ENCODE results near the gene GRIK3. TPM values are rescaled to one million over a fixed set of nuclear protein-coding genes. Genes with fewer than 3 reads are reported as not detected.

GRIK3 gene
- total and polyA plus RNA-seq, 2 experiments from 2014 or later = 0.09 TPM; not detected in 1

GRCh38 chr1:36964830-36965229 is 69.5 kb downstream of the GRIK3 start:
- TF ChIP-seq CTCF (IDR thresholded peaks at IDR 0.05; ENCODE audit: low read depth, low read length) = no peak
- no peaks in the 10 kb centered on the region for H3K4me1 ChIP-seq (ENCODE audit: low read depth)
- no peak overlapping the region for H3K27ac ChIP-seq

GRCh38 chr1:36963006-36963405 is 71.3 kb downstream of the GRIK3 start:
- no peaks in the 10 kb centered on the region for H3K27me3 ChIP-seq
- H3K4me1 ChIP-seq (ENCODE audit: low read depth) = no peaks in the 10 kb centered on the region
- DNase-seq (ENCODE audit: low read depth in 1 of 2, low spot score in 1 of 2) = no peak
- H3K4me3 ChIP-seq = no peak overlapping the region
- H3K36me3 ChIP-seq = no peaks in the 10 kb centered on the region
- no peak overlapping the region for H3K27ac ChIP-seq
- no peaks in the 10 kb centered on the region for H3K9me3 ChIP-seq (ENCODE audit: low read depth)
- TF ChIP-seq CTCF (IDR thresholded peaks at IDR 0.05; ENCODE audit: low read depth, low read length) = no peak

More at GRCh38 chr1:36964830-36965229, 69.5 kb downstream of the GRIK3 start:
- H3K36me3 ChIP-seq = no peaks in the 10 kb centered on the region
- no peaks in the 10 kb centered on the region for H3K9me3 ChIP-seq (ENCODE audit: low read depth)
- DNase-seq (ENCODE audit: low read depth in 1 of 2, low spot score in 1 of 2) = no peak
- no peaks in the 10 kb centered on the region for H3K27me3 ChIP-seq
- H3K4me3 ChIP-seq = no peak overlapping the region

- Histone ChIP-seq H3K4me3 (no peak overlapping the region), H3K27ac (no peak overlapping the region), H3K9me3 (ENCODE audit: low read depth) (no peaks in the 10 kb centered on the region), H3K27me3 (no peaks in the 10 kb centered on the region), H3K36me3 (no peaks in the 10 kb centered on the region), H3K4me1 (ENCODE audit: low read depth) (no peaks in the 10 kb centered on the region)
- no peak for TF ChIP-seq CTCF (IDR thresholded peaks at IDR 0.05; ENCODE audit: low read depth, low read length)
- no peak for DNase-seq (ENCODE audit: low read depth in 1 of 2, low spot score in 1 of 2)
These were observed 73.2 kb downstream of the GRIK3 start for GRCh38 chr1:36961062-36961615.

GRCh38 chr1:36956570-36956969 is 77.7 kb downstream of the GRIK3 start:
- no peaks in the 10 kb centered on the region for H3K36me3 ChIP-seq
- H3K4me1 ChIP-seq (ENCODE audit: low read depth) = peaks cover under 1% of the 10 kb centered on the region
- no peak for TF ChIP-seq CTCF (IDR thresholded peaks at IDR 0.05; ENCODE audit: low read depth, low read length)
- DNase-seq (ENCODE audit: low read depth in 1 of 2, low spot score in 1 of 2) = no peak
- H3K9me3 ChIP-seq (ENCODE audit: low read depth) = no peaks in the 10 kb centered on the region
- no peaks in the 10 kb centered on the region for H3K27me3 ChIP-seq
- no peak overlapping the region for H3K27ac ChIP-seq
- H3K4me3 ChIP-seq = no peak overlapping the region

- DNase-seq (ENCODE audit: low read depth in 1 of 2, low spot score in 1 of 2) = no peak
- Histone ChIP-seq H3K36me3 (no peaks in the 10 kb centered on the region), H3K27me3 (no peaks in the 10 kb centered on the region), H3K4me1 (ENCODE audit: low read depth) (peaks cover 8% of the 10 kb centered on the region), H3K9me3 (ENCODE audit: low read depth) (no peaks in the 10 kb centered on the region), H3K27ac (no peak overlapping the region), H3K4me3 (no peak overlapping the region)
- no peak for TF ChIP-seq CTCF (IDR thresholded peaks at IDR 0.05; ENCODE audit: low read depth, low read length)
These were observed 79.3 kb downstream of the GRIK3 start for GRCh38 chr1:36955016-36955415.
